ENCODE results near the gene ACTL7A. TPM values are rescaled to one million over a fixed set of nuclear protein-coding genes. Genes with fewer than 3 reads are reported as not detected.

ACTL7A gene
- total and polyA plus RNA-seq, 2 of the 4 experiments (the other 2 are of a cell fraction) = not detected

- BruUV-seq (replicated peaks) = no TSS peak
- 90% methylated on average over 2 of the region's 5 CpGs; no CpG with 5 or more reads in 1 of the 2 experiments for WGBS, 2 experiments (ENCODE audit: extremely low coverage in 2 of 2, insufficient read length in 1 of 2)
Observed at GRCh38 chr9:108836781-108837180, 25.3 kb upstream of the ACTL7A start.

More at GRCh38 chr9:108836781-108837180, 25.3 kb upstream of the ACTL7A start:
- ChIA-PET CTCF (no interaction called here), POLR2A (ENCODE audit: unreplicated experiment) (no interaction called here)
- no peak for ATAC-seq (ENCODE audit: low read depth)
- no peak overlapping the region for H4K8ac ChIP-seq (ENCODE audit: low read depth in 2 of 2, low read length in 2 of 2)
- H4K5ac ChIP-seq (ENCODE audit: low read depth, low read length) = no peak overlapping the region
- no peaks in the 10 kb centered on the region for H3K9me1 ChIP-seq (ENCODE audit: insufficient read depth, low read length)
- H3K79me1 ChIP-seq (ENCODE audit: low read depth in 1 of 2, low read length in 2 of 2) = no peaks in the 10 kb centered on the region
- H3K56ac ChIP-seq (ENCODE audit: extremely low read depth, insufficient read depth, low read length) = no peak overlapping the region
- H4K91ac ChIP-seq (ENCODE audit: insufficient read depth, low read depth, low read length) = no peak overlapping the region
- no peak overlapping the region for H2BK5ac ChIP-seq (ENCODE audit: low read depth, low read length, poor library complexity, severe bottlenecking)
- H3K4me1 ChIP-seq (ENCODE audit: control insufficient read depth, insufficient read depth, low read length) = no peaks in the 10 kb centered on the region
- no peak overlapping the region for H2BK15ac ChIP-seq (ENCODE audit: low read depth, low read length)
- H3K4ac ChIP-seq (ENCODE audit: low read depth, low read length) = no peak overlapping the region
- no peak for DNase-seq
- H2AK5ac ChIP-seq (ENCODE audit: low read depth, low read length) = no peak overlapping the region
- H4K20me1 ChIP-seq (ENCODE audit: insufficient read depth, low read length) = no peaks in the 10 kb centered on the region
- H2BK120ac ChIP-seq (ENCODE audit: low read depth, low read length) = no peak overlapping the region
- no peak overlapping the region for H3K4me3 ChIP-seq (ENCODE audit: insufficient read depth, low read depth, low read length)
- no peaks in the 10 kb centered on the region; the same call in 1 of the 2 replicates for H3K27me3 ChIP-seq (ENCODE audit: control insufficient read depth, insufficient read depth, low read length)
- intact Hi-C loops (cut with micrococcal nuclease) (no loop called here), dilution Hi-C loops (cut with HindIII; ENCODE audit: low sequenced_read_pairs, unreplicated experiment) (no loop called here), in situ Hi-C loops (cut with MboI; ENCODE audit: low sequenced_read_pairs) (no loop called here)
- no peak overlapping the region for H2AK9ac ChIP-seq (replicated peaks; ENCODE audit: low read depth, low read length, poor library complexity)
- H3K9ac ChIP-seq (ENCODE audit: low read depth, low read length) = no peak overlapping the region
- H3K27ac ChIP-seq (ENCODE audit: insufficient read depth, low read length) = no peak overlapping the region
- no peak overlapping the region for H2AFZ ChIP-seq (replicated peaks; ENCODE audit: low read length, poor library complexity)
- no peak overlapping the region for H2BK20ac ChIP-seq (ENCODE audit: low read depth, low read length)
- H3K14ac ChIP-seq (replicated peaks; ENCODE audit: low read depth, low read length) = no peak overlapping the region
- H3K36me3 ChIP-seq (ENCODE audit: control insufficient read depth, insufficient read depth, low read length) = no peaks in the 10 kb centered on the region
- no peak overlapping the region for H3K18ac ChIP-seq (ENCODE audit: low read depth, low read length)
- H3K4me2 ChIP-seq (ENCODE audit: low read depth, low read length) = no peak overlapping the region
- no peak overlapping the region for H3K23ac ChIP-seq (ENCODE audit: low read depth, low read length)
- H3K9me3 ChIP-seq (ENCODE audit: control insufficient read depth, insufficient read depth, low read length) = no peaks in the 10 kb centered on the region
- no peak for TF ChIP-seq POLR2A (IDR thresholded peaks at IDR 0.05; ENCODE audit: low read depth, low read length)
- no peak for TF ChIP-seq USF2 (IDR thresholded peaks at IDR 0.05; ENCODE audit: low read depth, low read length)
- TF ChIP-seq MXI1 (IDR thresholded peaks at IDR 0.05; ENCODE audit: borderline replicate concordance, low read depth, low read length) = no peak
- no peak for TF ChIP-seq NFE2L2 (IDR thresholded peaks at IDR 0.05; ENCODE audit: low read depth, low read length)
- TF ChIP-seq ELK1 (IDR thresholded peaks at IDR 0.05; ENCODE audit: borderline replicate concordance, low read depth, low read length) = no peak
- TF ChIP-seq MAFK (IDR thresholded peaks at IDR 0.05; ENCODE audit: low read depth, low read length) = no peak
- TF ChIP-seq SMC3 (IDR thresholded peaks at IDR 0.05; ENCODE audit: low read depth, low read length) = no peak
- TF ChIP-seq CTCF (conservative IDR thresholded peaks at IDR 0.05; ENCODE audit: low read depth, low read length) = no peak
- TF ChIP-seq RCOR1 (IDR thresholded peaks at IDR 0.05; ENCODE audit: insufficient replicate concordance, low read length) = no peak
- no peak for TF ChIP-seq BHLHE40 (IDR thresholded peaks at IDR 0.05; ENCODE audit: low read depth, low read length)
- TF ChIP-seq CEBPB (IDR thresholded peaks at IDR 0.05; ENCODE audit: low read depth, low read length) = no peak
- TF ChIP-seq RAD21 (IDR thresholded peaks at IDR 0.05; ENCODE audit: low read length) = no peak
- no peak for TF ChIP-seq MAZ (IDR thresholded peaks at IDR 0.05; ENCODE audit: borderline replicate concordance, low read depth, low read length)
- TF ChIP-seq CHD1 (IDR thresholded peaks at IDR 0.05; ENCODE audit: low read depth, low read length) = no peak

Data from IMR-90 (cell line).